ENCODE measurements around the gene GATAD2A.

DNA sequence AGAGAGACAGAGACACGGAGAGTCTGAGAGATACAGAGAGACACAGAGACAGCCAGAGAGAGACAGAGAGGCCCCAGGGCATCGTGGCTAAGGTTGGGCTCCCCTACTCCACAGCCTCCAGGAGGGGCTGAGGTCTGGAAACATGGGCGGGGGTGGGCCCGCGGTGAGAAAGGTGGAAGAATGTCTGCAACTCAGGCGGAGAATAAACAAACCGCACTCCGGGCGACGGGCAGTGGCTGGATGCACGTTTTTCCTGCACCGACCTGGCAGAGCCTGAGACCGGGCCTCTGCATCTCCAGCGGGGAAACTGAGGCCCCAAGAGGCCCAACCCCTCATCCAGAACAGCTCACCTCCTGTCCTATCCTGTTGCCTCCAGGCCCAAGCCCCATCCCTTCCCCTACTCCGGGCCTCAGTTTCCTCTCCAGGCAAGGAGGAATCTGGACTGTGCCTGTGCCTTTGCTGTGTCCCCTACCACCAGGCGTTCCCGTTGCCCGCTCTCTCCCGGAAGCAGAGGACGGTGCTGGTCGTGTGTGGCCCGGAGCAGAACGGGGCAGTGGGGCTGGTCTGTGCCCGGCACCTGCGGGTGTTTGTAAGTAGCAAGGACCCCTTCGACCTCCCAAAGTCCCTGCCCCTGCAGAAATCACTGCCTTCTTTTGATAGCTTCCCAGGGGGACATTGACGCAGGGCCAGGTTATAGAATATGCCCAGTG is 129.2 kb downstream of the GATAD2A start:
- TF ChIP-seq EZH2 (IDR thresholded peaks at IDR 0.05; ENCODE audit: borderline replicate concordance, low read length) = no peak
- TF ChIP-seq, protein P1, sequence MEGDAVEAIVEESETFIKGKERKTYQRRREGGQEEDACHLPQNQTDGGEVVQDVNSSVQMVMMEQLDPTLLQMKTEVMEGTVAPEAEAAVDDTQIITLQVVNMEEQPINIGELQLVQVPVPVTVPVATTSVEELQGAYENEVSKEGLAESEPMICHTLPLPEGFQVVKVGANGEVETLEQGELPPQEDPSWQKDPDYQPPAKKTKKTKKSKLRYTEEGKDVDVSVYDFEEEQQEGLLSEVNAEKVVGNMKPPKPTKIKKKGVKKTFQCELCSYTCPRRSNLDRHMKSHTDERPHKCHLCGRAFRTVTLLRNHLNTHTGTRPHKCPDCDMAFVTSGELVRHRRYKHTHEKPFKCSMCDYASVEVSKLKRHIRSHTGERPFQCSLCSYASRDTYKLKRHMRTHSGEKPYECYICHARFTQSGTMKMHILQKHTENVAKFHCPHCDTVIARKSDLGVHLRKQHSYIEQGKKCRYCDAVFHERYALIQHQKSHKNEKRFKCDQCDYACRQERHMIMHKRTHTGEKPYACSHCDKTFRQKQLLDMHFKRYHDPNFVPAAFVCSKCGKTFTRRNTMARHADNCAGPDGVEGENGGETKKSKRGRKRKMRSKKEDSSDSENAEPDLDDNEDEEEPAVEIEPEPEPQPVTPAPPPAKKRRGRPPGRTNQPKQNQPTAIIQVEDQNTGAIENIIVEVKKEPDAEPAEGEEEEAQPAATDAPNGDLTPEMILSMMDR (conservative IDR thresholded peaks at IDR 0.05 in 1 of 2, IDR thresholded peaks at IDR 0.05 in 1 of 2; ENCODE audit: extremely low read depth in 1 of 2, insufficient read depth in 1 of 2, low read depth in 1 of 2, low read length in 2 of 2) = no peak

All from mammary epithelial cell (primary cell).